ENCODE results near the gene EMID1. TPM values are rescaled to one million over a fixed set of nuclear protein-coding genes. Genes with fewer than 3 reads are reported as not detected.

EMID1 gene
- polyA plus RNA-seq, 1 of the 3 experiments (the other 2 are of a cell fraction) = 1.1 TPM

DNA sequence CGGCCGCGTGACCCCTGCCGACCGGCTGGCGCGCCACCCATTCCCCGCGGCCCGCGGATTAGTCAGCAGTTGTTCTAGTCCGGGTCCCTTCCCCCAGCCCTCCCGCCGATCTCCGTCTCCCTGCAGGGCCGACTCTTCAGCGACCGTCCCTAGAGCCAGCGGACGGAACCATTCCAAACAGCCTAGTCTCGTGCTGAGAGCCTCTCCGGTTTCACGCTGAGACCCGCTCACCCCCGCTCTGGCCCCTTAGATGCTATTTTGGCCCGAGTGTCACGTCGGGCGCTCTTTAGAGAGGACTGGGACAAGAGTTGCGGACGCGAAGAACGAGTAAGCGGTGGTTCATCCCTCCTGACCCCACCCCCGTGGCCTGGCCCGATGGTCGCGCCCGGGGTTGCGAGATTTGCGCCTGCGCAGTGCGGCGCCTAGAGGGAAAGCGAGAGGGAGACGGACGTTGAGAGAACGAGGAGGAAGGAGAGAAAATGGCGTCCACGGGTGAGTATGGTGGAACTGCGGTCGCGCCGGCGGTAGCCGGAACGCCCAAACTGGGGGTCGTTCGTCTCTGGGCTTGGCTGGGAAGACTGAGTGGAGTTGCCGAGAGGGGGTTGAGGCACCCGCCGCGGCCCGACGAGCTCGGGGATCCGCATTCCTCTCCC, 62.3 kb downstream of the EMID1 start, which contains the start of the genes EWSR1 and RHBDD3 (continued):
- TF ChIP-seq POLR2AphosphoS5 (IDR thresholded peaks at IDR 0.05; ENCODE audit: low read depth, low read length) = peak; percentile 61; the same call in 1 of the 2 replicates
- TF ChIP-seq RFX5 (IDR thresholded peaks at IDR 0.05; ENCODE audit: low read length) = peak; percentile 25; the same call in 1 of the 2 replicates
- TF ChIP-seq YY1 (IDR thresholded peaks at IDR 0.05; ENCODE audit: low read depth) = peak; percentile 88
- TF ChIP-seq, protein P1, sequence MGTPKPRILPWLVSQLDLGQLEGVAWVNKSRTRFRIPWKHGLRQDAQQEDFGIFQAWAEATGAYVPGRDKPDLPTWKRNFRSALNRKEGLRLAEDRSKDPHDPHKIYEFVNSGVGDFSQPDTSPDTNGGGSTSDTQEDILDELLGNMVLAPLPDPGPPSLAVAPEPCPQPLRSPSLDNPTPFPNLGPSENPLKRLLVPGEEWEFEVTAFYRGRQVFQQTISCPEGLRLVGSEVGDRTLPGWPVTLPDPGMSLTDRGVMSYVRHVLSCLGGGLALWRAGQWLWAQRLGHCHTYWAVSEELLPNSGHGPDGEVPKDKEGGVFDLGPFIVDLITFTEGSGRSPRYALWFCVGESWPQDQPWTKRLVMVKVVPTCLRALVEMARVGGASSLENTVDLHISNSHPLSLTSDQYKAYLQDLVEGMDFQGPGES (IDR thresholded peaks at IDR 0.05; ENCODE audit: low read depth, low read length) = peak; percentile 82
- no peak for TF ChIP-seq EZH2phosphoT487 (IDR thresholded peaks at IDR 0.05; ENCODE audit: borderline replicate concordance, low read depth)
- TF ChIP-seq TEAD4 (IDR thresholded peaks at IDR 0.05; ENCODE audit: borderline replicate concordance, insufficient read depth) = 0 out of 2 replicates have a peak, but pooled peaks have one; percentile 21
- TF ChIP-seq EP300 (IDR thresholded peaks at IDR 0.05; ENCODE audit: borderline replicate concordance in 1 of 2, low read depth in 1 of 2, low read length in 1 of 2) = peak in 1 of 2 experiments; percentile 76; a peak in 2 of 4 replicates
- TF ChIP-seq MXI1 (IDR thresholded peaks at IDR 0.05; ENCODE audit: low read depth, low read length) = peak; percentile 81

- Histone ChIP-seq H3K27ac (ENCODE audit: low read depth in 2 of 2, low read length in 1 of 2) (peak overlapping the region; percentile 95 to 99), H2AFZ (ENCODE audit: low read depth) (no peak overlapping the region), H3K9me2 (no peaks in the 10 kb centered on the region), H3K27me3 (ENCODE audit: insufficient read depth) (no peaks in the 10 kb centered on the region), H3F3A (replicated peaks; ENCODE audit: insufficient read depth) (peaks cover 3% of the 10 kb centered on the region), H3K4me1 (ENCODE audit: control insufficient read depth in 1 of 2, insufficient read depth in 2 of 2, low read depth in 1 of 2, low read length in 1 of 2) (peaks cover 25 to 39% of the 10 kb centered on the region in 2 experiments), H3K36me3 (replicated peaks in 1 of 2; ENCODE audit: control insufficient read depth in 1 of 2, insufficient read depth in 2 of 2, low read length in 1 of 2) (peaks cover 47 to 48% of the 10 kb centered on the region in 2 experiments), H3K79me2 (ENCODE audit: insufficient read depth) (peaks cover 75% of the 10 kb centered on the region), H3K4me2 (peak overlapping the region; percentile 99), H4K20me1 (ENCODE audit: insufficient read depth) (peaks cover 51% of the 10 kb centered on the region), H3K4me3 (ENCODE audit: low read depth in 2 of 2, low read length in 1 of 2) (peak overlapping the region; percentile 95 to 97), H3K9me3 (no peaks in the 10 kb centered on the region), H3K9ac (peak overlapping the region; percentile 99)
- no peak for TF ChIP-seq SMC3 (IDR thresholded peaks at IDR 0.05; ENCODE audit: low read depth, low read length)
- peak; percentile 71; the same call in 1 of the 2 replicates for TF ChIP-seq MAX (IDR thresholded peaks at IDR 0.05; ENCODE audit: low read depth)
- TF ChIP-seq YY1 (IDR thresholded peaks at IDR 0.05; ENCODE audit: low read depth) = peak; percentile 25; the same call in 1 of the 2 replicates
- no peak for TF ChIP-seq CHD2 (IDR thresholded peaks at IDR 0.05; ENCODE audit: low read length, partially characterized antibody)
- 0 out of 4 replicates have a peak, but pooled peaks of 1 of the 2 experiments have one; percentile 17 for TF ChIP-seq EP300 (IDR thresholded peaks at IDR 0.05; ENCODE audit: borderline replicate concordance in 1 of 2, low read depth in 1 of 2, low read length in 1 of 2)
- 0 out of 2 replicates have a peak, but pooled peaks have one; percentile 3 for TF ChIP-seq TEAD4 (IDR thresholded peaks at IDR 0.05; ENCODE audit: borderline replicate concordance, insufficient read depth)
- WGBS (ENCODE audit: low lambda C conversion rate) = 1% methylated on average over 26 of the region's 51 CpGs
- POLR2A ChIA-PET = interaction anchor here (1.1 kb wide), 1 partner anchor 45 kb away, joined by 3 read pairs; no protein-coding TSS in a partner anchor
- CTCF ChIA-PET = interaction anchor here (0.9 to 1.1 kb wide), 2 partner anchors 23 to 38 kb away, joined by 3 to 4 read pairs; partner anchors contain the start of gene GAS2L1
- peak; percentile 63 for DNase-seq
These were observed 63.0 kb downstream of the EMID1 start for GRCh38 chr22:29268511-29269229.
